GM21390 (cell line): Measurements from ENCODE around the gene ZNF747.
A peak's percentile ranks its signal among the peaks of the same experiment; 100 is the strongest.
"Not testable (repeated sequence)": the region's sequence is repeated elsewhere in the genome, so short reads cannot be mapped to it uniquely, and the experiment has no call there.

ENCODE experiments used
- ATAC-seq: cut with Tn5 transposase; IDR thresholded peaks from one replicate; pipeline ENCODE4 v1.9.1; 2021; ENCODE audit not compliant: unreplicated experiment

The ZNF747 gene

GRCh38 chr16:30557957-30558788, 23.5 kb upstream of the ZNF747 start, which contains the start of gene ZNF764:
Gene ZNF764, minus strand, starts transcription at chr16:30558374. Its CDS starts 192 bp downstream, at chr16:30558182.
- ATAC-seq = peak; percentile 87

GRCh38 chr16:30557707-30557956, 23.0 kb upstream of the ZNF747 start:
- ATAC-seq = no peak

- no peak for ATAC-seq
These were observed 21.4 kb upstream of the ZNF747 start for GRCh38 chr16:30556125-30556473.

- no peak for ATAC-seq
These were observed 20.9 kb upstream of the ZNF747 start for GRCh38 chr16:30555315-30556124.

- no peak for ATAC-seq
These were observed 20.1 kb upstream of the ZNF747 start for GRCh38 chr16:30554557-30555314.

- no peak for ATAC-seq
These were observed 18.8 kb upstream of the ZNF747 start for GRCh38 chr16:30553393-30553899.

- no peak for ATAC-seq
These were observed 18.3 kb upstream of the ZNF747 start for GRCh38 chr16:30552956-30553355.

GRCh38 chr16:30551781-30552180, 17.1 kb upstream of the ZNF747 start:
- ATAC-seq = no peak

- ATAC-seq = no peak
These were observed 14.0 kb upstream of the ZNF747 start for GRCh38 chr16:30548416-30549253.

GRCh38 chr16:30546115-30546514, 11.5 kb upstream of the ZNF747 start:
- ATAC-seq = no peak

GRCh38 chr16:30543067-30543466, 8.4 kb upstream of the ZNF747 start:
- no peak for ATAC-seq

- no peak for ATAC-seq
These were observed 7.1 kb upstream of the ZNF747 start for GRCh38 chr16:30541502-30542329.

GRCh38 chr16:30540916-30541464, 6.3 kb upstream of the ZNF747 start:
- not testable (repeated sequence) for ATAC-seq

GRCh38 chr16:30539986-30540526, 5.4 kb upstream of the ZNF747 start:
- not testable (repeated sequence) for ATAC-seq

- no peak for ATAC-seq
These were observed 4.6 kb upstream of the ZNF747 start for GRCh38 chr16:30539000-30539964.

GRCh38 chr16:30536391-30537024, 1.9 kb upstream of the ZNF747 start:
- ATAC-seq = not testable (repeated sequence)

GRCh38 chr16:30535777-30536190, 1.1 kb upstream of the ZNF747 start:
- no peak for ATAC-seq
